DND-41 (cell line): ENCODE data around the gene BBS5.
"Not testable (repeated sequence)": the region's sequence is repeated elsewhere in the genome, so short reads cannot be mapped to it uniquely, and the experiment has no call there.

Experiments
- CTCF ChIP-seq: IDR thresholded peaks from 2 replicates; pipeline ENCODE4 v1.5.1; 2012; ENCODE audit warnings: borderline replicate concordance, low read length, moderate library complexity, mild to moderate bottlenecking; ENCODE audit not compliant: poor library complexity, severe bottlenecking; ENCODE audit errors: extremely low read depth
- EZH2 ChIP-seq: IDR thresholded peaks from 3 replicates; pipeline ENCODE4 v1.6.1; 2012; ENCODE audit warnings: borderline replicate concordance, low read depth, mild to moderate bottlenecking, moderate library complexity, low read length, inconsistent platforms; ENCODE audit not compliant: severe bottlenecking

GRCh38 chr2:169453044-169453443 lies 26.2 kb upstream of the BBS5 start:
- not testable (repeated sequence) for TF ChIP-seq CTCF, EZH2
